Renal pelvis (tissue), 4 donors: ENCODE data around the gene SPATC1L. TPM values are rescaled to one million over a fixed set of nuclear protein-coding genes. Genes with fewer than 3 reads are reported as not detected.
"Not testable (repeated sequence)": the region's sequence is repeated elsewhere in the genome, so short reads cannot be mapped to it uniquely, and the experiment has no call there.

Experiments used
- DNase-seq: peaks from one replicate; pipeline ENCODE4 v3.0.0-alpha.2; 2013
- polyA plus RNA-seq, 3 donors: library from polyadenylated mRNA; unstranded; fragments of 120-200 nt; gene quantifications; one replicate each; pipeline ENCODE4 v1.2.1, GENCODE V29; 2013; ENCODE audit not compliant: insufficient read length in 3 of 3

Gene SPATC1L
- polyA plus RNA-seq, 3 donors: 12.3 to 18.0 (median 18.0) TPM

GRCh38 chr21:46152927-46153246 is 31.4 kb downstream of the SPATC1L start:
- no peak for DNase-seq

GRCh38 chr21:46151989-46152926 is 32.0 kb downstream of the SPATC1L start:
- DNase-seq: no peak

- no peak for DNase-seq
These were observed 32.8 kb downstream of the SPATC1L start for GRCh38 chr21:46151261-46151988.

GRCh38 chr21:46150491-46151121 is 33.7 kb downstream of the SPATC1L start:
- DNase-seq: no peak

- DNase-seq: no peak
These were observed 34.2 kb downstream of the SPATC1L start for GRCh38 chr21:46150073-46150472.

GRCh38 chr21:46149205-46149901 is 34.9 kb downstream of the SPATC1L start:
- DNase-seq: no peak

GRCh38 chr21:46148106-46148505 is 36.2 kb downstream of the SPATC1L start:
- no peak for DNase-seq

- not testable (repeated sequence) for DNase-seq
These were observed 36.8 kb downstream of the SPATC1L start for GRCh38 chr21:46147429-46147828.

GRCh38 chr21:46146856-46147255 is 37.4 kb downstream of the SPATC1L start:
- DNase-seq: no peak

GRCh38 chr21:46145840-46146691 is 38.2 kb downstream of the SPATC1L start:
- no peak for DNase-seq

GRCh38 chr21:46145159-46145839 is 39.0 kb downstream of the SPATC1L start:
- no peak for DNase-seq

- no peak for DNase-seq
These were observed 39.7 kb downstream of the SPATC1L start for GRCh38 chr21:46144464-46145070.

GRCh38 chr21:46142582-46143473 is 41.4 kb downstream of the SPATC1L start:
- no peak for DNase-seq

- DNase-seq: no peak
These were observed 42.3 kb downstream of the SPATC1L start for GRCh38 chr21:46141767-46142581.

GRCh38 chr21:46140352-46141003 is 43.8 kb downstream of the SPATC1L start:
- DNase-seq: not testable (repeated sequence)

GRCh38 chr21:46139686-46140085 is 44.6 kb downstream of the SPATC1L start:
- DNase-seq: no peak

GRCh38 chr21:46138383-46138970 is 45.8 kb downstream of the SPATC1L start:
- DNase-seq: no peak
